ENCODE measurements around the gene CCNQ. TPM values are rescaled to one million over a fixed set of nuclear protein-coding genes. Genes with fewer than 3 reads are reported as not detected.

The CCNQ gene
- total RNA-seq, 1 donor from 2014 or later = 21.7 TPM

GRCh38 chrX:153609917-153610835 lies 11.2 kb upstream of the CCNQ start:
- peak overlapping the region; percentile 57 for H3K4me3 Mint-ChIP-seq (ENCODE audit: unreplicated experiment)
- DNase-seq (ENCODE audit: low read depth) = peak; percentile 27
- no peaks in the 10 kb centered on the region for H4K20me1 ChIP-seq (ENCODE audit: insufficient read depth, low read length)
- no peaks in the 10 kb centered on the region for H3K4me1 Mint-ChIP-seq (ENCODE audit: low read depth, unreplicated experiment)
- peak overlapping the region; percentile 52 for H2AFZ ChIP-seq (ENCODE audit: low read depth, low read length)
- H3K4me3 ChIP-seq (ENCODE audit: insufficient read depth, low read depth, low read length) = peak overlapping the region; percentile 17
- no peak for TF ChIP-seq EZH2 (IDR thresholded peaks at IDR 0.05; ENCODE audit: insufficient read depth, low read length)
- TF ChIP-seq CTCF (IDR thresholded peaks at IDR 0.05; ENCODE audit: insufficient read depth, low read depth, low read length) = peak; percentile 47
- no peaks in the 10 kb centered on the region for H3K9me3 ChIP-seq (ENCODE audit: insufficient read depth, low read depth, low read length)
- H3K9ac ChIP-seq (ENCODE audit: low read length) = no peak overlapping the region
- FAIRE-seq = no peak
- no peaks in the 10 kb centered on the region for H3K36me3 ChIP-seq (ENCODE audit: insufficient read depth, low read length)
- H3K27me3 Mint-ChIP-seq (ENCODE audit: low read depth, unreplicated experiment) = peaks cover 43% of the 10 kb centered on the region
- no peaks in the 10 kb centered on the region for H3K79me2 ChIP-seq (ENCODE audit: insufficient read depth, low read length)
- H3K4me1 ChIP-seq (ENCODE audit: insufficient read depth, low read length) = no peaks in the 10 kb centered on the region
- no peak overlapping the region for H3K27ac ChIP-seq (ENCODE audit: low read depth, low read length)
- H3K4me2 ChIP-seq (ENCODE audit: low read length) = peak overlapping the region; percentile 76
- H3K36me3 Mint-ChIP-seq (ENCODE audit: low read depth, unreplicated experiment) = no peaks in the 10 kb centered on the region
- peak overlapping the region; percentile 34 for H3K27ac Mint-ChIP-seq (ENCODE audit: unreplicated experiment)
- peaks cover 2% of the 10 kb centered on the region for H3K9me3 Mint-ChIP-seq (ENCODE audit: unreplicated experiment)
- H3K27me3 ChIP-seq (ENCODE audit: insufficient read depth, low read length) = peaks cover 10% of the 10 kb centered on the region

- no peak overlapping the region for H2AFZ ChIP-seq (ENCODE audit: low read depth, low read length)
- Mint-ChIP-seq H3K27me3 (ENCODE audit: low read depth, unreplicated experiment) (peaks cover 37% of the 10 kb centered on the region), H3K36me3 (ENCODE audit: low read depth, unreplicated experiment) (no peaks in the 10 kb centered on the region), H3K9me3 (ENCODE audit: unreplicated experiment) (peaks cover 2% of the 10 kb centered on the region), H3K4me1 (ENCODE audit: low read depth, unreplicated experiment) (no peaks in the 10 kb centered on the region), H3K27ac (ENCODE audit: unreplicated experiment) (no peak overlapping the region), H3K4me3 (ENCODE audit: unreplicated experiment) (no peak overlapping the region)
- FAIRE-seq (no peak), DNase-seq (ENCODE audit: low read depth) (no peak)
- H3K4me1 ChIP-seq (ENCODE audit: insufficient read depth, low read length) = no peaks in the 10 kb centered on the region
- no peaks in the 10 kb centered on the region for H3K36me3 ChIP-seq (ENCODE audit: insufficient read depth, low read length)
- no peak overlapping the region for H3K27ac ChIP-seq (ENCODE audit: low read depth, low read length)
- peaks cover 4% of the 10 kb centered on the region for H3K27me3 ChIP-seq (ENCODE audit: insufficient read depth, low read length)
- H3K9ac ChIP-seq (ENCODE audit: low read length) = no peak overlapping the region
- no peaks in the 10 kb centered on the region for H3K79me2 ChIP-seq (ENCODE audit: insufficient read depth, low read length)
- H4K20me1 ChIP-seq (ENCODE audit: insufficient read depth, low read length) = no peaks in the 10 kb centered on the region
- no peak overlapping the region for H3K4me2 ChIP-seq (ENCODE audit: low read length)
- TF ChIP-seq CTCF (IDR thresholded peaks at IDR 0.05; ENCODE audit: insufficient read depth, low read depth, low read length) (no peak), EZH2 (IDR thresholded peaks at IDR 0.05; ENCODE audit: insufficient read depth, low read length) (no peak)
- no peaks in the 10 kb centered on the region for H3K9me3 ChIP-seq (ENCODE audit: insufficient read depth, low read depth, low read length)
- no peak overlapping the region for H3K4me3 ChIP-seq (ENCODE audit: insufficient read depth, low read depth, low read length)
Measured at GRCh38 chrX:153608806-153609205, 9.9 kb upstream of the CCNQ start.

- Mint-ChIP-seq H3K4me1 (ENCODE audit: low read depth, unreplicated experiment) (no peaks in the 10 kb centered on the region), H3K27ac (ENCODE audit: unreplicated experiment) (no peak overlapping the region), H3K36me3 (ENCODE audit: low read depth, unreplicated experiment) (no peaks in the 10 kb centered on the region), H3K27me3 (ENCODE audit: low read depth, unreplicated experiment) (peaks cover 34% of the 10 kb centered on the region), H3K9me3 (ENCODE audit: unreplicated experiment) (no peaks in the 10 kb centered on the region), H3K4me3 (ENCODE audit: unreplicated experiment) (no peak overlapping the region)
- Histone ChIP-seq H3K9ac (ENCODE audit: low read length) (no peak overlapping the region), H3K36me3 (ENCODE audit: insufficient read depth, low read length) (no peaks in the 10 kb centered on the region), H3K27ac (ENCODE audit: low read depth, low read length) (no peak overlapping the region), H3K4me2 (ENCODE audit: low read length) (no peak overlapping the region), H3K79me2 (ENCODE audit: insufficient read depth, low read length) (no peaks in the 10 kb centered on the region), H2AFZ (ENCODE audit: low read depth, low read length) (no peak overlapping the region), H4K20me1 (ENCODE audit: insufficient read depth, low read length) (no peaks in the 10 kb centered on the region), H3K27me3 (ENCODE audit: insufficient read depth, low read length) (peaks cover 2% of the 10 kb centered on the region), H3K9me3 (ENCODE audit: insufficient read depth, low read depth, low read length) (no peaks in the 10 kb centered on the region), H3K4me1 (ENCODE audit: insufficient read depth, low read length) (no peaks in the 10 kb centered on the region), H3K4me3 (ENCODE audit: insufficient read depth, low read depth, low read length) (no peak overlapping the region)
- TF ChIP-seq CTCF (IDR thresholded peaks at IDR 0.05; ENCODE audit: insufficient read depth, low read depth, low read length) (no peak), EZH2 (IDR thresholded peaks at IDR 0.05; ENCODE audit: insufficient read depth, low read length) (no peak)
- DNase-seq (ENCODE audit: low read depth) (no peak), FAIRE-seq (no peak)
Measured at GRCh38 chrX:153608376-153608775, 9.4 kb upstream of the CCNQ start.
